ENCODE measurements around the gene TPRG1L. TPM values are rescaled to one million over a fixed set of nuclear protein-coding genes. Genes with fewer than 3 reads are reported as not detected.

TPRG1L gene
- total and polyA plus RNA-seq, 2 of the 4 experiments (the other 2 are of a cell fraction): 25.3 to 39.5 TPM

GRCh38 chr1:3593334-3593733, 31.5 kb upstream of the TPRG1L start:
- 100% methylated on average over 3 of the region's 17 CpGs; no CpG with 5 or more reads in 1 of the 2 experiments for WGBS, 2 experiments (ENCODE audit: extremely low coverage in 2 of 2, insufficient read length in 1 of 2)
- Histone ChIP-seq H3K36me3 (ENCODE audit: control insufficient read depth, insufficient read depth, low read length) (no peaks in the 10 kb centered on the region), H4K5ac (ENCODE audit: low read depth, low read length) (no peak overlapping the region), H3K9ac (ENCODE audit: low read depth, low read length) (no peak overlapping the region), H3K18ac (ENCODE audit: low read depth, low read length) (no peak overlapping the region), H2BK120ac (ENCODE audit: low read depth, low read length) (no peak overlapping the region), H3K9me3 (ENCODE audit: control insufficient read depth, insufficient read depth, low read length) (no peaks in the 10 kb centered on the region), H2AK5ac (ENCODE audit: low read depth, low read length) (no peak overlapping the region), H3K4me1 (ENCODE audit: control insufficient read depth, insufficient read depth, low read length) (no peaks in the 10 kb centered on the region), H3K27me3 (ENCODE audit: control insufficient read depth, insufficient read depth, low read length) (peaks cover 2% of the 10 kb centered on the region; the same call in 1 of the 2 replicates), H3K14ac (replicated peaks; ENCODE audit: low read depth, low read length) (no peak overlapping the region), H2AK9ac (replicated peaks; ENCODE audit: low read depth, low read length, poor library complexity) (no peak overlapping the region), H3K23ac (ENCODE audit: low read depth, low read length) (no peak overlapping the region), H3K27ac (ENCODE audit: insufficient read depth, low read length) (no peak overlapping the region), H3K79me1 (ENCODE audit: low read depth in 1 of 2, low read length in 2 of 2) (no peaks in the 10 kb centered on the region), H3K4ac (ENCODE audit: low read depth, low read length) (no peak overlapping the region), H2BK20ac (ENCODE audit: low read depth, low read length) (no peak overlapping the region), H3K4me3 (ENCODE audit: insufficient read depth, low read depth, low read length) (no peak overlapping the region), H2AFZ (replicated peaks; ENCODE audit: low read length, poor library complexity) (no peak overlapping the region), H4K8ac (ENCODE audit: low read depth in 2 of 2, low read length in 2 of 2) (no peak overlapping the region), H2BK5ac (ENCODE audit: low read depth, low read length, poor library complexity, severe bottlenecking) (no peak overlapping the region), H3K9me1 (ENCODE audit: insufficient read depth, low read length) (no peaks in the 10 kb centered on the region), H4K20me1 (ENCODE audit: insufficient read depth, low read length) (no peaks in the 10 kb centered on the region; the same call in 1 of the 2 replicates), H4K91ac (ENCODE audit: insufficient read depth, low read depth, low read length) (no peak overlapping the region), H2BK15ac (ENCODE audit: low read depth, low read length) (no peak overlapping the region), H3K4me2 (ENCODE audit: low read depth, low read length) (no peak overlapping the region), H3K56ac (ENCODE audit: extremely low read depth, insufficient read depth, low read length) (no peak overlapping the region)
- no peak for DNase-seq
- TF ChIP-seq RFX5 (IDR thresholded peaks at IDR 0.05; ENCODE audit: low read depth, low read length) (no peak), FOS (IDR thresholded peaks at IDR 0.05; ENCODE audit: low read depth, low read length) (no peak), CEBPB (IDR thresholded peaks at IDR 0.05; ENCODE audit: low read depth, low read length) (no peak), POLR2A (IDR thresholded peaks at IDR 0.05; ENCODE audit: low read depth, low read length) (no peak), CHD1 (IDR thresholded peaks at IDR 0.05; ENCODE audit: low read depth, low read length) (no peak), BHLHE40 (IDR thresholded peaks at IDR 0.05; ENCODE audit: low read depth, low read length) (no peak), NFE2L2 (IDR thresholded peaks at IDR 0.05; ENCODE audit: low read depth, low read length) (no peak), MAFK (IDR thresholded peaks at IDR 0.05; ENCODE audit: low read depth, low read length) (no peak), SMC3 (IDR thresholded peaks at IDR 0.05; ENCODE audit: low read depth, low read length) (no peak), MXI1 (IDR thresholded peaks at IDR 0.05; ENCODE audit: borderline replicate concordance, low read depth, low read length) (no peak), RAD21 (IDR thresholded peaks at IDR 0.05; ENCODE audit: low read length) (no peak), RCOR1 (IDR thresholded peaks at IDR 0.05; ENCODE audit: insufficient replicate concordance, low read length) (no peak), MAZ (IDR thresholded peaks at IDR 0.05; ENCODE audit: borderline replicate concordance, low read depth, low read length) (no peak)
- TF ChIP-seq, protein P1, sequence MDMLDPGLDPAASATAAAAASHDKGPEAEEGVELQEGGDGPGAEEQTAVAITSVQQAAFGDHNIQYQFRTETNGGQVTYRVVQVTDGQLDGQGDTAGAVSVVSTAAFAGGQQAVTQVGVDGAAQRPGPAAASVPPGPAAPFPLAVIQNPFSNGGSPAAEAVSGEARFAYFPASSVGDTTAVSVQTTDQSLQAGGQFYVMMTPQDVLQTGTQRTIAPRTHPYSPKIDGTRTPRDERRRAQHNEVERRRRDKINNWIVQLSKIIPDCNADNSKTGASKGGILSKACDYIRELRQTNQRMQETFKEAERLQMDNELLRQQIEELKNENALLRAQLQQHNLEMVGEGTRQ (IDR thresholded peaks at IDR 0.05; ENCODE audit: low read depth, low read length): no peak
- dilution Hi-C loops (cut with HindIII; ENCODE audit: low sequenced_read_pairs, unreplicated experiment) (no loop called here), in situ Hi-C loops (cut with MboI; ENCODE audit: low sequenced_read_pairs) (no loop called here), intact Hi-C loops (cut with micrococcal nuclease) (no loop called here)
- ATAC-seq (ENCODE audit: low read depth): no peak
- CTCF ChIA-PET: no interaction called here
- POLR2A ChIA-PET (ENCODE audit: unreplicated experiment): no interaction called here
- no TSS peak for BruUV-seq (replicated peaks)

Measured in IMR-90 (cell line).